GM18498 (cell line): Measurements from ENCODE around the gene GREB1L.

Experiments
- ATAC-seq: cut with Tn5 transposase; IDR thresholded peaks from one replicate; pipeline ENCODE4 v1.9.1; 2021; ENCODE audit warnings: mild to moderate bottlenecking, moderate library complexity; ENCODE audit not compliant: unreplicated experiment

Gene GREB1L

GRCh38 chr18:21548647-21549046, 306.6 kb downstream of the GREB1L start:
- no peak for ATAC-seq

GRCh38 chr18:21550510-21550970, 308.5 kb downstream of the GREB1L start:
- ATAC-seq, result no peak

GRCh38 chr18:21557607-21558253, 315.7 kb downstream of the GREB1L start:
- ATAC-seq, result no peak

DNA sequence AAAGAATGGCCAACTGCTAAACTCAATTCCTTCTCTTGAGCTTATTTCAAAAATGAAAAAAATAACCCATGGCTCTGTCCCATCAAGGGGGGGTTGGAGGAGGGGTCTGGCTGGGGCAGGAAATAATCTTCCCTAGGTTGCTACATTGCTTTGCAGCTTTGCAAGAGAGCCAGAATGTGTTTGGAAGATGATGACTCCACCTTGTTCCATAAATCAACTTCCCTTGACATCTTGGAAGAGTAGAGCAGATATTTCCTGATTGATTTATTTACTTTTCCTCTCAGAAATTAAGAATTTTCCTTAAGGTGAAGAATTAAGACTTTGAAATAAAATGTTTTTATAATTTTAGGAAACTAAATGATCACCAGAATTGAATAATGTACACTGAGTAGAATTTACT, 317.2 kb downstream of the GREB1L start:
- no peak for ATAC-seq

- ATAC-seq, result no peak
Observed at GRCh38 chr18:21571772-21572171, 329.7 kb downstream of the GREB1L start.
